Mucosa of rectum (tissue), 2 donors: Measurements from ENCODE around the gene ADH1C.
"Not testable (repeated sequence)": the region's sequence is repeated elsewhere in the genome, so short reads cannot be mapped to it uniquely, and the experiment has no call there.

Source experiments
- H3K27ac ChIP-seq, 2 donors: one replicate each; pipeline ENCODE4 v1.7.0; 2013; ENCODE audit warnings: inconsistent platforms in 2 of 2, low read depth in 2 of 2, low read length in 2 of 2
- H3K27me3 ChIP-seq, 2 donors: one replicate each; pipeline ENCODE4 v1.7.0; 2013; ENCODE audit warnings: low read length in 2 of 2; ENCODE audit not compliant: control insufficient read depth in 2 of 2, insufficient read depth in 2 of 2
- H3K36me3 ChIP-seq, 2 donors: one replicate each; pipeline ENCODE4 v1.7.0; 2013; ENCODE audit warnings: low read length in 2 of 2; ENCODE audit not compliant: control insufficient read depth in 2 of 2, insufficient read depth in 2 of 2
- H3K4me1 ChIP-seq, 2 donors: one replicate each; pipeline ENCODE4 v1.7.0; 2013; ENCODE audit warnings: low read length in 2 of 2, mild to moderate bottlenecking in 1 of 2; ENCODE audit not compliant: control insufficient read depth in 2 of 2, insufficient read depth in 2 of 2
- H3K4me3 ChIP-seq, 2 donors: one replicate each; pipeline ENCODE4 v1.7.0; 2013; ENCODE audit warnings: low read length in 2 of 2
- H3K9ac ChIP-seq, 2 donors: one replicate each; pipeline ENCODE4 v1.7.0; 2013; ENCODE audit warnings: low read length in 2 of 2, low read depth in 1 of 2, mild to moderate bottlenecking in 1 of 2
- H3K9me3 ChIP-seq, 2 donors: one replicate each; pipeline ENCODE4 v1.7.0; 2013; ENCODE audit warnings: low read length in 2 of 2; ENCODE audit not compliant: control insufficient read depth in 2 of 2
- donor health status: healthy.
- donor health status: Normal muscosa, but diverticular disease.

The ADH1C gene

DNA sequence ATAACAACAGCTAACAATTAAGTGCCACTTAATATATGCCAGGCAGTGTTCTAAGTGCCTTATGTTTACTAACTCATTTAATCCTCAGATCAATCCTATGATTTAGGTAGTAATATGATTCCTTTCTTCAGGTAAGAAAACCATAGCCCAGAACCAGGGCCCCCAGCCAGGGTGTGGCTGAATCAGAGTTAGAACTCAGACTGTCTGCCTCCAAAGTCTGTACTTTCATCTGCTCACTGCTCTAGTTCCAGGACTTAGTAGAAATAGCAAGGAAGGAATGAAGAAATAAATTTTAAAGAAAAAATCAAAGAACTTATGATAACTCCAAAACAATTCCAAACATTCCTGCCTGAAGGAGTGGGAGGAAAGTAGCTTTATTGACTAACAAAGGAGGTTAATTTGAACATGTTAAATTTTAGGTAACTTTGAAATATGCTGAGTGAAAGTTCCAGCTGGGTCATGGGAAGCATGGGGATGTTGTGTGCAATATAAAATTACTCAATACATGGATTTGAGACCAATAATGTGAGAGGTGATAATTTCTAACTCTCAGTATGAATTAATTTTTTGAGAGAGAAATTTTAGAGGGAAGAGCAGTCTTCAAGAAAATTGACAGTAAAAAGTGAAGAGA is 8.8 kb upstream of the ADH1C start:
- no peak overlapping the region for H3K27ac ChIP-seq
- H3K4me3 ChIP-seq, result no peak overlapping the region

GRCh38 chr4:99359480-99360204 is 7.1 kb upstream of the ADH1C start:
- Histone ChIP-seq H3K9ac (no peak overlapping the region), H3K36me3 (no peaks in the 10 kb centered on the region), H3K27me3 (no peaks in the 10 kb centered on the region), H3K9me3 (no peaks in the 10 kb centered on the region), H3K4me3 (no peak overlapping the region), H3K4me1 (peaks cover 3 to 6% of the 10 kb centered on the region in 2 donors), H3K27ac (no peak overlapping the region)

More for the DNA sequence above, 8.8 kb upstream of the ADH1C start:
- Histone ChIP-seq H3K4me1 (peaks cover 3 to 6% of the 10 kb centered on the region in 2 donors), H3K9ac (no peak overlapping the region), H3K27me3 (no peaks in the 10 kb centered on the region), H3K36me3 (no peaks in the 10 kb centered on the region), H3K9me3 (peaks cover 0 to 2% of the 10 kb centered on the region in 2 donors)

- Histone ChIP-seq H3K27me3 (no peaks in the 10 kb centered on the region), H3K27ac (peak overlapping the region in 1 of 2 donors; percentile 22), H3K4me3 (no peak overlapping the region), H3K36me3 (no peaks in the 10 kb centered on the region), H3K9me3 (no peaks in the 10 kb centered on the region), H3K4me1 (peaks cover 8 to 11% of the 10 kb centered on the region in 2 donors), H3K9ac (no peak overlapping the region)
Measured at GRCh38 chr4:99357948-99358347, 5.4 kb upstream of the ADH1C start.

DNA sequence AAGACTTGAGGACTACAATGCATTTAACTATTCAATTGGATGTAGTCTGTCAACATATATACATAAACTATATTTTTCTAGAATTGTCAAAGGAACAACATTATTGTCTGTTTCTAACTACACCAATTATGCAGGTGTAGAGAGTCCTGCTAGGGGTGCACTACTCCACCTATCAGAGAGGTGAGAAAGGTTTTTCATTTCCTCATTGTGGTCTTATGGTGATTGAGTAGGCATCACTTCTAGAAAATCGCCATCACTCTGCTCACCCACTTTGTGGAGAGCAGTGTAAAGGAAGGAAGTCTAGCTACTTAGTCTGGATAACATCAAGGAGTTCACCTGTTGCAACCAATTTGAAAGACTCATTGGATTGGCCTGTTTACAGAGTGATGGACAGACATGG is 4.4 kb upstream of the ADH1C start:
- peaks cover 11 to 13% of the 10 kb centered on the region in 2 donors for H3K4me1 ChIP-seq
- H3K27ac ChIP-seq, result no peak overlapping the region
- no peaks in the 10 kb centered on the region for H3K27me3 ChIP-seq
- H3K36me3 ChIP-seq, result no peaks in the 10 kb centered on the region
- no peaks in the 10 kb centered on the region for H3K9me3 ChIP-seq
- no peak overlapping the region for H3K9ac ChIP-seq
- H3K4me3 ChIP-seq, result no peak overlapping the region

- not testable (repeated sequence) for H3K9me3 ChIP-seq, H3K36me3 ChIP-seq, H3K4me3 ChIP-seq, H3K27ac ChIP-seq, H3K27me3 ChIP-seq, H3K9ac ChIP-seq
- peaks cover 11 to 13% of the 10 kb centered on the region in 2 donors for H3K4me1 ChIP-seq
Measured at GRCh38 chr4:99356149-99356548, 3.6 kb upstream of the ADH1C start.

GRCh38 chr4:99351487-99351886 is 1.1 kb downstream of the ADH1C start:
- peaks cover 0 to 4% of the 10 kb centered on the region in 2 donors for H3K36me3 ChIP-seq
- peak overlapping the region in 1 of 2 donors; percentile 59 for H3K9ac ChIP-seq
- H3K27ac ChIP-seq, result no peak overlapping the region
- H3K4me1 ChIP-seq, result peaks cover 7 to 8% of the 10 kb centered on the region in 2 donors
- H3K4me3 ChIP-seq, result peak overlapping the region; percentile 63 to 76
- H3K27me3 ChIP-seq, result no peaks in the 10 kb centered on the region
- H3K9me3 ChIP-seq, result no peaks in the 10 kb centered on the region

- peaks cover 7 to 8% of the 10 kb centered on the region in 2 donors for H3K4me1 ChIP-seq
- no peak overlapping the region for H3K27ac ChIP-seq
- peak overlapping the region in 1 of 2 donors; percentile 24 for H3K4me3 ChIP-seq
Measured at GRCh38 chr4:99349338-99349737, 3.2 kb downstream of the ADH1C start.

GRCh38 chr4:99342624-99343023 is 9.9 kb downstream of the ADH1C start:
- not testable (repeated sequence) for H3K4me1 ChIP-seq, H3K27me3 ChIP-seq, H3K9ac ChIP-seq, H3K27ac ChIP-seq, H3K4me3 ChIP-seq, H3K9me3 ChIP-seq
- peaks cover 19 to 27% of the 10 kb centered on the region in 2 donors for H3K36me3 ChIP-seq

More at GRCh38 chr4:99349338-99349737, 3.2 kb downstream of the ADH1C start:
- no peak overlapping the region for H3K9ac ChIP-seq
- no peaks in the 10 kb centered on the region for H3K9me3 ChIP-seq
- H3K36me3 ChIP-seq, result peaks cover 6 to 9% of the 10 kb centered on the region in 2 donors
- no peaks in the 10 kb centered on the region for H3K27me3 ChIP-seq

- Histone ChIP-seq H3K27me3 (no peaks in the 10 kb centered on the region), H3K9me3 (no peaks in the 10 kb centered on the region), H3K36me3 (peaks cover 22 to 25% of the 10 kb centered on the region in 2 donors), H3K4me1 (no peaks in the 10 kb centered on the region), H3K27ac (no peak overlapping the region), H3K9ac (no peak overlapping the region), H3K4me3 (no peak overlapping the region)
Measured at GRCh38 chr4:99341426-99341825, 11.1 kb downstream of the ADH1C start.

DNA sequence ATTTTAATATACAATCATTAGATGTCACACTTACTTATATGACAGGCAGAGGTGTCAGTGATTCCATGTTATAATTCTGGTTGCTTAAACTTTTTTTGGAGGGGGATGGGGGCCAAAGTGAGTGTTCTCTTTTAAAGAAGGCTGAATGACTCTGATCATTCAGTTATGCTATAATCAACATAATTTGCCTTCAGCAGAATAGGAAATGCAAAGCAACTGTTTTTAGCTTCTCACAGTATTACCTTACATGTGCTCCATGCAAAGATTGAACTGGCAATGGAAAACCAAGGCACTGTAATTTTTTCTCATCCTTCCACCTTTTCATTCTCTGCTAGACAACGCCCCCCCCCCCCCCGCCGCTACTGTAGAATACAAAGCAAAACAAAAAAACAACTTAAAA is 13.4 kb downstream of the ADH1C start:
- Histone ChIP-seq H3K9ac (no peak overlapping the region), H3K27ac (no peak overlapping the region), H3K4me1 (no peaks in the 10 kb centered on the region), H3K4me3 (no peak overlapping the region), H3K36me3 (peaks cover 14 to 20% of the 10 kb centered on the region in 2 donors), H3K27me3 (no peaks in the 10 kb centered on the region), H3K9me3 (no peaks in the 10 kb centered on the region)
